K562 (cell line): ENCODE data around the gene TSC1.

ENCODE experiments used
- KHSRP ChIP-seq: fragments of 450-650 bp; IDR thresholded peaks from 2 replicates; pipeline ENCODE4 v1.6.1; 2017
- NR1H2 ChIP-seq: sonication (generic); formaldehyde crosslinking; IDR thresholded peaks from 2 replicates; pipeline ENCODE4 v1.4.0; 2020; ENCODE audit warnings: mild to moderate bottlenecking, missing genetic modification reagents
- ZNF77 ChIP-seq: fragments of 250-450 bp; sonication (Bioruptor Pico); IDR thresholded peaks from 2 replicates; pipeline ENCODE4 v1.5.0; 2020
- ZNF830 ChIP-seq: fragments of 250-450 bp; sonication (Bioruptor Pico); IDR thresholded peaks from 2 replicates; pipeline ENCODE4 v1.5.0; 2021; ENCODE audit warnings: mild to moderate bottlenecking
- TF ChIP-seq, protein P1 (sequence below), 3 experiments: IDR thresholded peaks in 2 of 3; conservative IDR thresholded peaks in 1 of 3; 2 replicates each; pipeline ENCODE4 v1.5.1; 2011 to 2012; ENCODE audit warnings: low read length in 3 of 3, mild to moderate bottlenecking in 3 of 3, control low read depth in 2 of 3, improper control_type of control experiment in 1 of 3, inconsistent platforms in 1 of 3, low read depth in 1 of 3, mixed read lengths in 1 of 3, moderate library complexity in 1 of 3; ENCODE audit not compliant: insufficient read depth in 2 of 3

DNA sequence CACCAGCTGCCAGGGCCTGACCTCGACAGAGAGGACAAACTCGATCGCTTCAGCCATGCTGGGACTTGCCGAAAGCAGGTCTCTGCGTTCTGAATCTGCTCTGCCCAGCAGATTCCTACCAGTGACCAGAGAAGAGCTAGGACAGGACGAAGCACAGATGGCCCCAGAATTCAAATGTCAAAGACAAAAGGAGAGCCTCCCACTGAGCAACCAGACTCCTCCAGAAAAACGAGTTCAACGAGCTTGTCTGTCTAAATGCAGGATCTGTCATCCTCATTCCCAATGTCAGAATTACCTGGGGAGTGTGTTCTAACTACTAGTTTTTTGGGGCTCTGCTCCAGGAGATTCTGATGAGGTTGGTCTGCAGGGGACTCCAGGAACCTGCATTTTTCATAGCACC lies 79.7 kb downstream of the TSC1 start:
- TF ChIP-seq ZNF77 (CRISPR knock-in tag) (no peak), KHSRP (no peak), NR1H2 (CRISPR knock-in tag) (no peak), ZNF830 (no peak)
- TF ChIP-seq, protein P1, sequence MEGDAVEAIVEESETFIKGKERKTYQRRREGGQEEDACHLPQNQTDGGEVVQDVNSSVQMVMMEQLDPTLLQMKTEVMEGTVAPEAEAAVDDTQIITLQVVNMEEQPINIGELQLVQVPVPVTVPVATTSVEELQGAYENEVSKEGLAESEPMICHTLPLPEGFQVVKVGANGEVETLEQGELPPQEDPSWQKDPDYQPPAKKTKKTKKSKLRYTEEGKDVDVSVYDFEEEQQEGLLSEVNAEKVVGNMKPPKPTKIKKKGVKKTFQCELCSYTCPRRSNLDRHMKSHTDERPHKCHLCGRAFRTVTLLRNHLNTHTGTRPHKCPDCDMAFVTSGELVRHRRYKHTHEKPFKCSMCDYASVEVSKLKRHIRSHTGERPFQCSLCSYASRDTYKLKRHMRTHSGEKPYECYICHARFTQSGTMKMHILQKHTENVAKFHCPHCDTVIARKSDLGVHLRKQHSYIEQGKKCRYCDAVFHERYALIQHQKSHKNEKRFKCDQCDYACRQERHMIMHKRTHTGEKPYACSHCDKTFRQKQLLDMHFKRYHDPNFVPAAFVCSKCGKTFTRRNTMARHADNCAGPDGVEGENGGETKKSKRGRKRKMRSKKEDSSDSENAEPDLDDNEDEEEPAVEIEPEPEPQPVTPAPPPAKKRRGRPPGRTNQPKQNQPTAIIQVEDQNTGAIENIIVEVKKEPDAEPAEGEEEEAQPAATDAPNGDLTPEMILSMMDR (IDR thresholded peaks at IDR 0.05 in 2 of 3, conservative IDR thresholded peaks at IDR 0.05 in 1 of 3; ENCODE audit: insufficient read depth in 2 of 3, low read depth in 1 of 3, low read length in 3 of 3), result no peak
